GM19023 (cell line): ENCODE results near the gene DLG2.

Source experiments
- ATAC-seq: cut with Tn5 transposase; IDR thresholded peaks from one replicate; pipeline ENCODE4 v1.9.1; 2021; ENCODE audit warnings: mild to moderate bottlenecking, moderate library complexity; ENCODE audit not compliant: unreplicated experiment

Gene DLG2

GRCh38 chr11:83538286-83538685 lies 2088.9 kb downstream of the DLG2 start:
- no peak for ATAC-seq

GRCh38 chr11:83537131-83537610 lies 2090.0 kb downstream of the DLG2 start:
- ATAC-seq, result no peak

GRCh38 chr11:83533166-83533565 lies 2094.0 kb downstream of the DLG2 start:
- no peak for ATAC-seq

GRCh38 chr11:83528877-83529276 lies 2098.3 kb downstream of the DLG2 start:
- no peak for ATAC-seq

- ATAC-seq, result no peak
Observed at GRCh38 chr11:83528225-83528624, 2098.9 kb downstream of the DLG2 start.

- no peak for ATAC-seq
Observed at GRCh38 chr11:83523676-83524075, 2103.5 kb downstream of the DLG2 start.

- ATAC-seq, result no peak
Observed at GRCh38 chr11:83522911-83523310, 2104.2 kb downstream of the DLG2 start.

GRCh38 chr11:83521647-83522596 lies 2105.2 kb downstream of the DLG2 start:
- ATAC-seq, result no peak

GRCh38 chr11:83520849-83521248 lies 2106.3 kb downstream of the DLG2 start:
- ATAC-seq, result no peak

GRCh38 chr11:83511646-83512045 lies 2115.5 kb downstream of the DLG2 start:
- ATAC-seq, result no peak

GRCh38 chr11:83510530-83511460 lies 2116.3 kb downstream of the DLG2 start:
- no peak for ATAC-seq

GRCh38 chr11:83508804-83509203 lies 2118.3 kb downstream of the DLG2 start:
- ATAC-seq, result no peak

GRCh38 chr11:83502041-83502440 lies 2125.1 kb downstream of the DLG2 start:
- no peak for ATAC-seq

- no peak for ATAC-seq
Observed at GRCh38 chr11:83493917-83494316, 2133.2 kb downstream of the DLG2 start.

- ATAC-seq, result no peak
Observed at GRCh38 chr11:83493034-83493433, 2134.1 kb downstream of the DLG2 start.

GRCh38 chr11:83483808-83484207 lies 2143.3 kb downstream of the DLG2 start:
- ATAC-seq, result no peak

GRCh38 chr11:83480811-83481210 lies 2146.3 kb downstream of the DLG2 start:
- no peak for ATAC-seq

GRCh38 chr11:83480251-83480650 lies 2146.9 kb downstream of the DLG2 start:
- no peak for ATAC-seq

GRCh38 chr11:83477772-83478171 lies 2149.4 kb downstream of the DLG2 start:
- ATAC-seq, result no peak

GRCh38 chr11:83475760-83476159 lies 2151.4 kb downstream of the DLG2 start:
- no peak for ATAC-seq

- no peak for ATAC-seq
Observed at GRCh38 chr11:83473743-83474142, 2153.4 kb downstream of the DLG2 start.
